Prostate gland (tissue), 2 donors: ENCODE measurements around the gene ARAP2. TPM values are rescaled to one million over a fixed set of nuclear protein-coding genes. Genes with fewer than 3 reads are reported as not detected.

Experiments
- DNase-seq: peaks from one replicate; pipeline ENCODE4 v3.0.0-alpha.2; 2019; ENCODE audit warnings: low spot score
- H3K27ac ChIP-seq, 2 donors: fragments of 200-600 bp; sonication (generic); 2 replicates each; pipeline ENCODE4 v1.5.1; 2017 to 2019
- H3K27me3 ChIP-seq: fragments of 200-600 bp; sonication (generic); replicated peaks from 2 replicates; pipeline ENCODE4 v1.5.1; 2019; ENCODE audit not compliant: insufficient read depth
- H3K36me3 ChIP-seq, 2 donors: fragments of 200-600 bp; sonication (generic); 1 replicate in 1 of 2; 2 replicates in 1 of 2; pipeline versions ENCODE4 v1.5.1 to v1.8.1; 2017 to 2019
- H3K4me1 ChIP-seq: fragments of 200-600 bp; sonication (generic); replicated peaks from 2 replicates; pipeline ENCODE4 v1.5.1; 2019
- H3K4me3 ChIP-seq, 2 donors: fragments of 200-600 bp; sonication (generic); 2 replicates each; pipeline ENCODE4 v1.5.1; 2017 to 2019
- H3K9me3 ChIP-seq: fragments of 200-600 bp; sonication (generic); 2 replicates; pipeline ENCODE4 v1.5.1; 2017
- POLR2A ChIP-seq: fragments of 450-650 bp; IDR thresholded peaks from one replicate; pipeline ENCODE4 v1.6.1; 2016; ENCODE audit warnings: antibody characterized with exemption, mild to moderate bottlenecking
- POLR2AphosphoS5 ChIP-seq: sonication (generic); formaldehyde crosslinking; IDR thresholded peaks from one replicate; pipeline ENCODE4 v1.6.1; 2017; ENCODE audit warnings: antibody characterized with exemption
- WGBS: methylation state at CpG from one replicate; pipeline ENCODE4 v1.1.5; 2018; 5-methylcytosine and 5-hydroxymethylcytosine counted together
- intact Hi-C: fragments of 100-400 bp; cut with DNase I; formaldehyde crosslinking; loops from one replicate; pipeline ENCODE4 v1.14.2; 2022
- total RNA-seq, 2 donors: library from RNA; depleted of rRNA; stranded (reverse); fragments of >200 nt; gene quantifications; one replicate each; pipeline ENCODE4 v1.1.0, GENCODE V29; 2016
- TF ChIP-seq, protein P1 (sequence below), 4 experiments: fragments of 200-600 bp in 2 of 4; fragments of 450-650 bp in 2 of 4; sonication (generic) in 2 of 4; IDR thresholded peaks; 1 replicate in 3 of 4; 2 replicates in 1 of 4; pipeline ENCODE4 v1.5.1; 2016 to 2019; ENCODE audit warnings: antibody characterized with exemption in 4 of 4, mild to moderate bottlenecking in 2 of 4, moderate library complexity in 2 of 4

ARAP2 gene
- total RNA-seq, 2 donors from 2014 or later = 10.3 to 97.8 TPM

GRCh38 chr4:36081185-36081584 is 163.1 kb downstream of the ARAP2 start:
- no peak overlapping the region for H3K4me3 ChIP-seq
- WGBS = 95% methylated on average over 3 of the region's 3 CpGs
- H3K4me1 ChIP-seq = no peaks in the 10 kb centered on the region
- TF ChIP-seq POLR2A (no peak), POLR2AphosphoS5 (no peak)
- TF ChIP-seq, protein P1, sequence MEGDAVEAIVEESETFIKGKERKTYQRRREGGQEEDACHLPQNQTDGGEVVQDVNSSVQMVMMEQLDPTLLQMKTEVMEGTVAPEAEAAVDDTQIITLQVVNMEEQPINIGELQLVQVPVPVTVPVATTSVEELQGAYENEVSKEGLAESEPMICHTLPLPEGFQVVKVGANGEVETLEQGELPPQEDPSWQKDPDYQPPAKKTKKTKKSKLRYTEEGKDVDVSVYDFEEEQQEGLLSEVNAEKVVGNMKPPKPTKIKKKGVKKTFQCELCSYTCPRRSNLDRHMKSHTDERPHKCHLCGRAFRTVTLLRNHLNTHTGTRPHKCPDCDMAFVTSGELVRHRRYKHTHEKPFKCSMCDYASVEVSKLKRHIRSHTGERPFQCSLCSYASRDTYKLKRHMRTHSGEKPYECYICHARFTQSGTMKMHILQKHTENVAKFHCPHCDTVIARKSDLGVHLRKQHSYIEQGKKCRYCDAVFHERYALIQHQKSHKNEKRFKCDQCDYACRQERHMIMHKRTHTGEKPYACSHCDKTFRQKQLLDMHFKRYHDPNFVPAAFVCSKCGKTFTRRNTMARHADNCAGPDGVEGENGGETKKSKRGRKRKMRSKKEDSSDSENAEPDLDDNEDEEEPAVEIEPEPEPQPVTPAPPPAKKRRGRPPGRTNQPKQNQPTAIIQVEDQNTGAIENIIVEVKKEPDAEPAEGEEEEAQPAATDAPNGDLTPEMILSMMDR (IDR thresholded peaks at IDR 0.05) = no peak
- intact Hi-C loops = no loop called here
- H3K36me3 ChIP-seq = no peaks in the 10 kb centered on the region
- no peak for DNase-seq
- no peaks in the 10 kb centered on the region for H3K27me3 ChIP-seq
- no peaks in the 10 kb centered on the region for H3K9me3 ChIP-seq
- no peak overlapping the region for H3K27ac ChIP-seq

GRCh38 chr4:36079666-36080065 is 164.6 kb downstream of the ARAP2 start:
- 79% methylated on average over 2 of the region's 2 CpGs for WGBS
- H3K4me1 ChIP-seq = no peaks in the 10 kb centered on the region
- no peaks in the 10 kb centered on the region for H3K27me3 ChIP-seq
- TF ChIP-seq POLR2A (no peak), POLR2AphosphoS5 (no peak)
- TF ChIP-seq, protein P1 (IDR thresholded peaks at IDR 0.05) = no peak
- H3K27ac ChIP-seq = no peak overlapping the region
- no peaks in the 10 kb centered on the region for H3K9me3 ChIP-seq
- no peaks in the 10 kb centered on the region for H3K36me3 ChIP-seq
- intact Hi-C loops = no loop called here
- no peak overlapping the region for H3K4me3 ChIP-seq
- no peak for DNase-seq

DNA sequence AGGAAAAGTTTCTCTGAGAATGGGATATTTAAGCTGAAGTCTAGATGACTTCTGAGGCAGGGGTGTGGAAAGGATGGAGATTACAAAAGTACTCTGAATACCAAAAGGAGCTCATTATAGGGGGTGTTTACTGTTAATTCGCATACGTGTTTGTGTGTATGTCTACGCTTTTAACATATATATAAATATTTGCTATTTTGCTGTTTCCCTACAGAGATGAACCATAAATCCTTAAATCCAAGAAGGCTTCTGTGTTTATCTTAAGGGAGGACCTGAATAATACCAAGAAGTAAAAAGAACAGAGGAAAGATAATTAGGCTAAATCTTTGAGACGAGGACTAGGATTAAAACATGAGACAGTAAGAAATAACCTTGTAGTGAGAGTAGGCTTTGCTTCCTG is 166.0 kb downstream of the ARAP2 start:
- H3K9me3 ChIP-seq = no peaks in the 10 kb centered on the region
- H3K36me3 ChIP-seq = no peaks in the 10 kb centered on the region
- H3K27ac ChIP-seq = no peak overlapping the region
- no peak for DNase-seq
- intact Hi-C loops = no loop called here
- no peak overlapping the region for H3K4me3 ChIP-seq
- WGBS = 94% methylated on average over 4 of the region's 4 CpGs
- no peaks in the 10 kb centered on the region for H3K27me3 ChIP-seq
- TF ChIP-seq POLR2AphosphoS5 = no peak
- TF ChIP-seq POLR2A = no peak
- TF ChIP-seq, protein P1 (IDR thresholded peaks at IDR 0.05) = no peak
- H3K4me1 ChIP-seq = no peaks in the 10 kb centered on the region

DNA sequence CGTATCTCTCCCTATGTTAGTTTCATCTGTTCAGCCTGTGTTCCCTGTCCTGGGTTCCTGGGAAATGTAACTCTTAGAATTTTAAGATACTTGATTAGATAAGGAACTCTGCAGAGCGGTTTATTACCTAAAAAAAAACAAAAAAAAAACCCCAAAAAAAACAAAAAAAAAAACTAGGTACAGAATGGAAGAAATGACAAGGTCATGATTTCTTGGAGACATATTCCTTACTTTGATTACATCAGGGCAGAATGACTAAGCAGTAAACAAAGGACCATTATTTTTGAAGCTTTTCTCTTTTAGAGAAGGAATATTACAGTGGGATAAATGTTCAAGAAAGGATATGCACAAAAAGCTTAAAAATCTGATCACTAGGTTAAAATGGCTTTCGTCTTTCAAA is 171.8 kb downstream of the ARAP2 start:
- Histone ChIP-seq H3K36me3 (no peaks in the 10 kb centered on the region), H3K27ac (no peak overlapping the region), H3K4me1 (no peaks in the 10 kb centered on the region), H3K4me3 (no peak overlapping the region), H3K9me3 (no peaks in the 10 kb centered on the region), H3K27me3 (no peaks in the 10 kb centered on the region)
- no peak for DNase-seq
- TF ChIP-seq POLR2AphosphoS5 = no peak
- TF ChIP-seq POLR2A = no peak
- TF ChIP-seq, protein P1 (IDR thresholded peaks at IDR 0.05) = no peak
- intact Hi-C loops = no loop called here
- 79% methylated on average over 3 of the region's 3 CpGs for WGBS

DNA sequence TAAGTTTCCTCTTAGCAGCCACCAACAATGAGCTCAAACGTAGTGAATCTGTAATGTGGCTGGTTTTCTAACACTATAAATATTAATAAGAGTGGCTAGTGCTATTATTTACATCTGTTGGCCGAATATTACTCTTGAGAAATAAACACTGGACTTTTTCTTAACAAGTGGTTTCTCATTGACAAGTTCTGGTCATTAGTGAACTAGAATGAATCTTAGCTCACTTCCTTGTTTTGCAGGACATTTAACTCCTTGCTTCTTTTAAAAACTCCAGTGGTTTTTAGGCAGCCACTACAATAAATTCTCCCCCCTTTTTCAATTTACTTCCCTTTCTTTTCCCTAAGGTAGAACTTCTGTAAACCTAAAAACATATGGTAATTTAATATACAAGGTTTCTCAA is 177.2 kb downstream of the ARAP2 start:
- TF ChIP-seq POLR2A (no peak), POLR2AphosphoS5 (no peak)
- TF ChIP-seq, protein P1 (IDR thresholded peaks at IDR 0.05) = no peak
- 53% methylated on average over 2 of the region's 2 CpGs for WGBS

More for the DNA sequence above, 177.2 kb downstream of the ARAP2 start:
- H3K36me3 ChIP-seq = no peaks in the 10 kb centered on the region
- H3K4me1 ChIP-seq = no peaks in the 10 kb centered on the region
- no peak for DNase-seq
- H3K27ac ChIP-seq = no peak overlapping the region
- intact Hi-C loops = no loop called here
- no peaks in the 10 kb centered on the region for H3K9me3 ChIP-seq
- no peaks in the 10 kb centered on the region for H3K27me3 ChIP-seq
- H3K4me3 ChIP-seq = no peak overlapping the region
